ENCODE measurements around the gene DDAH2.

DDAH2 gene

DNA sequence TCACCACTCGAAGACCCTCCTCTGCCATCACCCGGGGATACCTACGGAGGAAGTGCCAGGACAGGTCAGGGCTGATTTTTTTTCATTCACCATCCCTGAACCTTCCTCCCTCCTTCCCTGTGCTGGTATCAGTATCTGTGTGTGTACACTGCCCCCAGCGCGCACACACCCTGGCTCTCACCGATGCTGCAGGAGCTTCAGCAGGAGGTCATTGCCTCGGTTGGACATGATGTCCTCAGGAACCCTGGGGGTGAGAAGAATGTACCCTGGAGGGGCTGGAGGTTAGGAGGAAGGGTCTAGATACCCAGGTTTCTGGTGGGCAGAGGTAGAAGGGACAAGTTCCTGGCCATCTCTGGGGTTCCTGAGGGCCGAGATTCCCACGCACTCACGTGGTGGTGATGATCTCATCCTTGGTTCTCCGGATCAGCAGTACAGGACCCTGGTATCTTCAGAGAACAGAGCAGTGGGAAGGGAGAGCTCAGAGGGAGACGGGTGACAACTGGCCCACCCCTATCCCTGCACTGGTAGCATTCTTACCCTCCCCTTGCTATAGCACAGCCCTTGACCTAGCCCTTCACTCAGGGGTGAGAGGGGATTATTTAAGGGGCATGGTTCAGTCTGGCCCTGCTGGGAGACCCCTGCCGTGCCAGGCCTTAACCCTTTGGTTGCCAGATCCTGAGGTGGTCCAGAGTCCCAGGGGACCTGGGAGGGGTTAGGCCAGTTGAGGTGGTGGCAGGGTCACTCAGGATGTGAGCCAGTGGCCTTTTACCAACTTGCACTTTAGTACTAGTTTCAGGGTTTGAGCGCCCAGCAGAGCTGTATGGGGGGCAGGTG lies 41.0 kb downstream of the DDAH2 start:
- DNase-seq, result no peak

- DNase-seq, result no peak
Observed at GRCh38 chr6:31687321-31687720, 41.8 kb downstream of the DDAH2 start.

DNA sequence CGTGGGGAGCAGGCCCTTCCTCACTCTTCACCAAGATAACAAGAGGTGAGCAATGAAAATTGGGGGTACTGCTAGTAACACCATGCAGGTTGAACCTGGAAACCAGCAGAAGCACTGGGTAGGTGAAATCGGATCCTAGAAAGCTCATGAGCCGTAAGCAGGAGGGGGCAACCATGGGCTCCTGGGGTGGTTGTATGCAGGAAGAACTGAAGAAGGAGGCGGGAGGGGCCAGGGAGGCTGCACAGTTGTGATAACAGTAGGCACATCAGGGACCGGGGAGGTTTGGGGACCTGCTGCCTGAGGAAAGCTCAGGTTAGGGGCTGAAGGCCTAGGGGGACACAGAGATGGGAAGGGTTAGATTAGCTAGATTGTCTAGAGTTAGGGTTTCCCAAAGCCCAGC lies 42.6 kb downstream of the DDAH2 start:
- DNase-seq, result no peak

- no peak for DNase-seq
Observed at GRCh38 chr6:31683591-31683990, 45.5 kb downstream of the DDAH2 start.

DNA sequence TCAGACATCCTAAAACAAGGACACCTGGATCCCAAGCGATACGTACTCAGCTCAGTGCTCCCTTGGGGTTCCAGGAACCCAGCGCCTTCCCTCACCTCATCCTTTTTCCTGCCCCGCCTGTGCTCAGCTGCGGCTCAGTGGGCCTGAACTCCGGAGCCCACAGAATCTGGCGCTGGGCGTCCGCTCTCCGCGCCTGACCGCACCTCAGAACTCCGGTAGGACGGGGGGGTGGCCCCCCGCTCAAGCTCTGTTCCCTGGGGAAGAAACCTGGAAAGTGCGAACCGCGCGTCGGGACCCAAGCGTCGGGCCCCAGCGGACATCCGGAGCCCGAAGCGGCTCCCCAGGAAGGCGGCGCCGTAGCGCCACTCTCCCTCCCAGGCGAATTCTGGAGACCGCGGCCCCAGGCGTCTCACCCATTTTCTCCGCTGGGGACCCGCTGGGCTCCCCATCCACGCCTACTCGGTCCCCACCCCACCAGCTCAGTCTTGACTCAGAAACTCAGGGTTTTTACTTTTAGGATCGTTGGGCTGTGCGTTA lies 47.9 kb downstream of the DDAH2 start:
- DNase-seq, result peak; percentile 30

DNA sequence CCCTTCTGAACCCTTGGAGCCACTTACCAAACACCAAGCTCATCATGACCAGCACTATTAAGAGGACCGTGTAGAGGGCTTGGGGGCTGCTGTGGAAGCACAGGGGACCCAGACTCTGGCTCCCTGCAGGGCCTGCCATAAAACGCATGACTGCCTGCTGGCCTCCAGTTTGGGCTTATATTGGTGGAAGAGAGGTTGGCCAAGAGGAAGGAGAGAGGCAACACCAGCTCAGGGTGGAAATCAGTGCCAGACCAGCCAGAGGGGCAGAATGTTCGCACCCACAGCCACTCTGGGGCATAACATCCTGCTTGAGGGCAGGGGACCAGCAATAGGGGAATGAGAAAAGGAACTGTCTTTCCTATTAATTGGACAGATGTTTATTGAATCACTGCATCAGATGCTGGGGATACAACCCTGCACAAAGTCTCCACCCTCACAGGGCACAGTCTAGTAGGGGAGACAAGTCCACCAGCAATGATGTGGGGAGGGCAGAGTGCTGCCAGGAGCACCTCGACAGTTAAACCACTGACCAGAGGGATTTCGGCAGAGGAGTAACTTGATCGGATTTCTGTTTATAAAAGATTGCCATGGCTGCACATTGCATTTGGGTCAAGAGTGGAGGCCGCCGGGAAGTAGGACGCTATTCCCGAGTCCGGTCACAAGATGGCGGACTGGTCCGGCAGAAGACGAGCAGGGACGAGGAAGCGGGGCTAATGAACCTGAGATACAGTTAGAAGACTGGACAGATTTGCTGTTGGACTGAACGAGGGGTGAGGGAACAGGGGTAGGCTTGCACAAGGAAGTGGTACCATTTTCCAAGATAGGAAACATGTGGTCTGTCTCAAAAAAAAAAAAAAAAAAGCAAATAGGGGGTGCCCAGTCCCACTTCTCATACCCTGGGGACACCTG lies 48.6 kb downstream of the DDAH2 start, which contains the start of gene LY6G5C:
TSS of gene LY6G5C (minus strand) at position 842 of the 909 bp plus-strand sequence. CDS start at position 148, 694 bp downstream.
- DNase-seq, result peak; percentile 78

DNA sequence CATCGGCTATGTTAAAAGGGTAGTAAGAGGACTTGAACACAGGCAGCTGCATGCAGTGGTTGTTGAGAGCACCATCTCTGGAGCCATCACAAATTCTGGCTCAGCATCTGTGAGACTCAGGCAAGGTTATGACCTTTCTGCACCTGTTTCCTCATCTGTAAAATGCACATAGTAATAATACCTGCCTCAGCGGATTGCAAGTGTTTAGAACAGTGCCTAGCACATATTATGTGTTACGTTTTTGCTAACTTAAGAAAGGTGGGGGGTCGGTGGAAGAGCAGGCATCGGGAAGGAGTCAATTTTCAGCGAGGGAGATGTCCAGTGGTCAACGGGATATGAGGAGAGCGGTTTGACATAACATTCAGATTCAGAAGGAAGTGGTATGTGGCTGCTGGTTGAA lies 51.1 kb downstream of the DDAH2 start:
- no peak for DNase-seq

Measured in CD4-positive, alpha-beta T cell treated with Interleukin-15 for 1 hour (primary cell).